GM23338 (cell line): Measurements from ENCODE around the gene ZGPAT. TPM values are rescaled to one million over a fixed set of nuclear protein-coding genes. Genes with fewer than 3 reads are reported as not detected.

Experiments
- ATAC-seq: fragments of 200-7000 bp; cut with Tn5 transposase; 3 replicates; pipeline ENCODE4 v1.9.1; 2020
- DNase-seq: peaks from one replicate; pipeline ENCODE4 v3.0.0-alpha.2; 2015; ENCODE audit warnings: low spot score
- H2AFZ ChIP-seq: fragments of 200-600 bp; sonication (generic); 2 replicates; pipeline ENCODE4 v1.8.0; 2016; ENCODE audit warnings: antibody characterized with exemption, mild to moderate bottlenecking, moderate library complexity
- H3F3A ChIP-seq: fragments of 200-600 bp; sonication (generic); replicated peaks from 2 replicates; pipeline ENCODE4 v1.8.0; 2017; ENCODE audit warnings: antibody characterized with exemption, mixed run types, low read depth
- H3K27ac ChIP-seq: fragments of 200-600 bp; sonication (generic); 2 replicates; pipeline ENCODE4 v1.6.1; 2016; ENCODE audit warnings: low read depth
- H3K27me3 ChIP-seq: fragments of 200-600 bp; sonication (generic); 2 replicates; pipeline ENCODE4 v1.8.0; 2016; ENCODE audit warnings: mild to moderate bottlenecking, mixed run types, moderate library complexity; ENCODE audit not compliant: insufficient read depth
- H3K36me3 ChIP-seq: fragments of 200-600 bp; sonication (generic); 2 replicates; pipeline ENCODE4 v1.8.0; 2016; ENCODE audit warnings: mild to moderate bottlenecking; ENCODE audit not compliant: insufficient read depth
- H3K4me1 ChIP-seq: fragments of 200-600 bp; sonication (generic); 2 replicates; pipeline ENCODE4 v1.8.0; 2016; ENCODE audit warnings: mild to moderate bottlenecking, moderate library complexity; ENCODE audit not compliant: insufficient read depth
- H3K4me2 ChIP-seq: fragments of 200-600 bp; sonication (generic); 2 replicates; pipeline ENCODE4 v1.7.1; 2017; ENCODE audit warnings: mixed run types
- H3K4me3 ChIP-seq: fragments of 200-600 bp; sonication (generic); 2 replicates; pipeline ENCODE4 v1.6.1; 2016; ENCODE audit warnings: mixed run types
- H3K79me2 ChIP-seq: fragments of 200-600 bp; sonication (generic); replicated peaks from 2 replicates; pipeline ENCODE4 v1.8.0; 2017; ENCODE audit warnings: mild to moderate bottlenecking; ENCODE audit not compliant: insufficient read depth
- H3K9me2 ChIP-seq: fragments of 200-600 bp; sonication (generic); 2 replicates; pipeline ENCODE4 v1.8.0; 2017; ENCODE audit not compliant: insufficient read depth
- H4K20me1 ChIP-seq: fragments of 200-600 bp; sonication (generic); replicated peaks from 2 replicates; pipeline ENCODE4 v1.8.0; 2017; ENCODE audit warnings: mild to moderate bottlenecking; ENCODE audit not compliant: insufficient read depth
- H3K27ac Mint-ChIP-seq: 2 replicates; pipeline ENCODE4 v1.8.0; 2020; ENCODE audit warnings: inconsistent platforms, mild to moderate bottlenecking, moderate library complexity, mixed read lengths
- H3K27me3 Mint-ChIP-seq: 3 replicates; pipeline ENCODE4 v1.8.0; 2022; ENCODE audit warnings: low read depth, mild to moderate bottlenecking, moderate library complexity, mixed read lengths, inconsistent platforms; ENCODE audit not compliant: insufficient read depth, poor library complexity
- H3K36me3 Mint-ChIP-seq: 3 replicates; pipeline ENCODE4 v1.8.0; 2021; ENCODE audit warnings: low read depth, mild to moderate bottlenecking, inconsistent platforms, moderate library complexity, mixed read lengths
- H3K4me1 Mint-ChIP-seq: 3 replicates; pipeline ENCODE4 v1.8.0; 2020; ENCODE audit warnings: mild to moderate bottlenecking, inconsistent platforms, mixed read lengths
- H3K4me3 Mint-ChIP-seq: 3 replicates; pipeline ENCODE4 v1.8.0; 2021; ENCODE audit warnings: moderate library complexity, mild to moderate bottlenecking, inconsistent platforms, mixed read lengths
- H3K9me3 Mint-ChIP-seq: 3 replicates; pipeline ENCODE4 v1.8.0; 2020; ENCODE audit warnings: moderate library complexity, mild to moderate bottlenecking, inconsistent platforms, mixed read lengths
- CREB1 ChIP-seq: fragments of 250-450 bp; sonication (Bioruptor Pico); IDR thresholded peaks from 2 replicates; pipeline ENCODE4 v1.5.0; 2020; ENCODE audit warnings: low read depth, mild to moderate bottlenecking, moderate library complexity
- CTCF ChIP-seq, 2 experiments: fragments of 200-600 bp in 1 of 2; sonication (generic) in 1 of 2; conservative IDR thresholded peaks; 2 replicates each; pipeline versions ENCODE4 v1.5.1 to v1.6.1; 2016 to 2017; ENCODE audit warnings: antibody characterized with exemption in 2 of 2, low read depth in 2 of 2, mild to moderate bottlenecking in 2 of 2, moderate library complexity in 1 of 2
- EZH2 ChIP-seq: fragments of 200-600 bp; sonication (generic); IDR thresholded peaks from one replicate; pipeline ENCODE4 v1.8.0; 2017; ENCODE audit warnings: antibody characterized with exemption, mild to moderate bottlenecking, low read depth; ENCODE audit not compliant: unreplicated experiment
- EZH2phosphoT487 ChIP-seq: fragments of 200-600 bp; sonication (generic); IDR thresholded peaks from one replicate; pipeline ENCODE4 v1.8.1; 2018; ENCODE audit warnings: antibody characterized with exemption; ENCODE audit not compliant: unreplicated experiment
- JUNB ChIP-seq: IDR thresholded peaks from one replicate; pipeline ENCODE4 v1.6.1; 2016; ENCODE audit warnings: antibody characterized with exemption; ENCODE audit not compliant: unreplicated experiment
- NANOG ChIP-seq: IDR thresholded peaks from 2 replicates; pipeline ENCODE4 v1.6.1; 2016; ENCODE audit warnings: antibody characterized with exemption, borderline replicate concordance
- POLR2AphosphoS5 ChIP-seq: IDR thresholded peaks from 2 replicates; pipeline ENCODE4 v1.6.1; 2016; ENCODE audit warnings: antibody characterized with exemption, low read depth
- STAT1 ChIP-seq: IDR thresholded peaks from one replicate; pipeline ENCODE4 v1.6.1; 2016; ENCODE audit warnings: antibody characterized with exemption; ENCODE audit not compliant: unreplicated experiment
- ZNF114 ChIP-seq: fragments of 250-450 bp; sonication (Bioruptor Pico); IDR thresholded peaks from 2 replicates; pipeline ENCODE4 v1.5.0; 2020; ENCODE audit warnings: mild to moderate bottlenecking, moderate library complexity
- ZNF331 ChIP-seq: fragments of 250-450 bp; sonication (Bioruptor Pico); IDR thresholded peaks from 2 replicates; pipeline ENCODE4 v1.5.0; 2020; ENCODE audit warnings: low read depth, mild to moderate bottlenecking, moderate library complexity
- polyA plus RNA-seq: library from polyadenylated mRNA; unstranded; fragments of >200 nt; fragmentation: Nextera tagmentation; extraction: Ambion mirVana; gene quantifications from 2 replicates; pipeline ENCODE4 v1.2.1, GENCODE V29; 2016
- total RNA-seq: library from RNA; depleted of rRNA; stranded (reverse); fragments of >200 nt; shearing (Covaris generic); gene quantifications from 2 replicates; pipeline ENCODE4 v1.2.3, GENCODE V29; 2014
- TF ChIP-seq, protein P1 (sequence below): fragments of 250-450 bp; sonication (Bioruptor Pico); IDR thresholded peaks from 2 replicates; pipeline ENCODE4 v1.5.0; 2020; ENCODE audit warnings: mild to moderate bottlenecking, moderate library complexity
- TF ChIP-seq, protein P2 (sequence below): IDR thresholded peaks from 2 replicates; pipeline ENCODE4 v1.6.1; 2016; ENCODE audit warnings: antibody characterized with exemption
- TF ChIP-seq, protein P3 (sequence below): IDR thresholded peaks from one replicate; pipeline ENCODE4 v1.6.1; 2018; ENCODE audit warnings: antibody characterized with exemption; ENCODE audit not compliant: unreplicated experiment

The ZGPAT gene
- total and polyA plus RNA-seq, 2 experiments from 2014 or later = 25.0 to 39.2 TPM

DNA sequence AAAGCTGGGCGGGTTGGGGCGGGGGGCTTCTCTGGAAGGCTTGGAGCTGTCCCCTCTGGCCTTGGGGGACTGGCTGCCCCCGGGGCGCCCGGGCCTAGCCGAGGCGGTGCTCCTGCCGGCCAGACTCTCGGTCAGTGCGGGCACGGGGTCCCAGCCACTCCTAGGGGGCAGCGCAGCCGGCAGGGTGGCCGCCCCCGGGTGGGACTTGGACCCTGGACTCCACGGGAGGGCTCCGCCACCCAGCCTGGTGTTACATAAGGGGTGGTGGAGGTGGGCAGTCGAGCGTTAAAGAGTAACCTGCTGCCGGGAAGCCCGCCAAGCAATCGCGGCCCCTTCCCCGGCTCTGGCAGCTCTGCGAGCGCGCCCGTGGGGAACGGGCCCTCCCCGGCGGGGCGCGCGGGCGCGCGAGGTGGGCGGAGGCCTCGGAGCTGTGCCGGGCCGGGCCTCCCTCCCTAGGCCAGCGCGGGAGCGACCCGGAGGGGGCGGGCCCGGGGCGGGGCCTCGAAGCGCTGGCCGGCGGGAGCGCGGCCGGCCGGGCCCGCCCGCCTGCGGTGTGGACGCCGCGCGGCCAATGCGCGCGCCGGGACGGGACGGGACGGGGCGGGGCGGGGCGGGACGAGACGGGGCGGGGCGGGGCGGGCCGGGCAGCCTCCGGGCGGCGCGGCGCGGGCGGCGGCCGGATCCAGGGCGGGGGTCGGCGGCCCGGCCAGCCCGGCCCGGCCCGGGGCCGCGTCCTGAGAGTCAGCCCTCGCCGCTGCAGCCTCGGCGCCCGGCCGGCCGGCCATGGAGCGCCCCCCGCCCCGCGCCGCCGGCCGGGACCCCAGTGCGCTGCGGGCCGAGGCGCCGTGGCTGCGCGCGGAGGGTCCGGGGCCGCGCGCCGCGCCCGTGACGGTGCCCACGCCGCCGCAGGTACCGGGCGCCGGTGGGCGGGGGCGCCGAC lies 31.6 kb downstream of the ZGPAT start, which contains the start of gene SLC2A4RG:
Gene SLC2A4RG, plus strand, starts transcription at position 647 of the 940 bp plus-strand sequence. Its CDS starts 137 bp downstream, at position 784.
- Histone ChIP-seq H3K4me3 (peak within 1 kb of the TSS; percentile 71), H3K27me3 (peaks cover 6% of the 10 kb centered on the region), H3F3A (peaks cover 12% of the 10 kb centered on the region; the same call in 1 of the 2 replicates), H4K20me1 (no peaks in the 10 kb centered on the region), H3K4me1 (peaks cover 7% of the 10 kb centered on the region; the same call in 1 of the 2 replicates), H3K27ac (peak within 1 kb of the TSS; percentile 50; the same call in 1 of the 2 replicates), H3K79me2 (no peaks in the 10 kb centered on the region), H3K9me2 (no peaks in the 10 kb centered on the region), H2AFZ (no peak within 1 kb of the TSS; the same call in 1 of the 2 replicates), H3K4me2 (peak within 1 kb of the TSS; percentile 91), H3K36me3 (no peaks in the 10 kb centered on the region)
- DNase-seq (peak; percentile 79), ATAC-seq (peak; percentile 16)
- peaks cover 8% of the 10 kb centered on the region for H3K36me3 Mint-ChIP-seq
- peak within 1 kb of the TSS; percentile 68; the same call in 2 of the 3 replicates for H3K4me3 Mint-ChIP-seq
- H3K4me1 Mint-ChIP-seq = no peaks in the 10 kb centered on the region
- H3K9me3 Mint-ChIP-seq = no peaks in the 10 kb centered on the region
- H3K27me3 Mint-ChIP-seq = peaks cover 12% of the 10 kb centered on the region
- no peak for TF ChIP-seq STAT1
- TF ChIP-seq EZH2 = no peak
- TF ChIP-seq, protein P1, sequence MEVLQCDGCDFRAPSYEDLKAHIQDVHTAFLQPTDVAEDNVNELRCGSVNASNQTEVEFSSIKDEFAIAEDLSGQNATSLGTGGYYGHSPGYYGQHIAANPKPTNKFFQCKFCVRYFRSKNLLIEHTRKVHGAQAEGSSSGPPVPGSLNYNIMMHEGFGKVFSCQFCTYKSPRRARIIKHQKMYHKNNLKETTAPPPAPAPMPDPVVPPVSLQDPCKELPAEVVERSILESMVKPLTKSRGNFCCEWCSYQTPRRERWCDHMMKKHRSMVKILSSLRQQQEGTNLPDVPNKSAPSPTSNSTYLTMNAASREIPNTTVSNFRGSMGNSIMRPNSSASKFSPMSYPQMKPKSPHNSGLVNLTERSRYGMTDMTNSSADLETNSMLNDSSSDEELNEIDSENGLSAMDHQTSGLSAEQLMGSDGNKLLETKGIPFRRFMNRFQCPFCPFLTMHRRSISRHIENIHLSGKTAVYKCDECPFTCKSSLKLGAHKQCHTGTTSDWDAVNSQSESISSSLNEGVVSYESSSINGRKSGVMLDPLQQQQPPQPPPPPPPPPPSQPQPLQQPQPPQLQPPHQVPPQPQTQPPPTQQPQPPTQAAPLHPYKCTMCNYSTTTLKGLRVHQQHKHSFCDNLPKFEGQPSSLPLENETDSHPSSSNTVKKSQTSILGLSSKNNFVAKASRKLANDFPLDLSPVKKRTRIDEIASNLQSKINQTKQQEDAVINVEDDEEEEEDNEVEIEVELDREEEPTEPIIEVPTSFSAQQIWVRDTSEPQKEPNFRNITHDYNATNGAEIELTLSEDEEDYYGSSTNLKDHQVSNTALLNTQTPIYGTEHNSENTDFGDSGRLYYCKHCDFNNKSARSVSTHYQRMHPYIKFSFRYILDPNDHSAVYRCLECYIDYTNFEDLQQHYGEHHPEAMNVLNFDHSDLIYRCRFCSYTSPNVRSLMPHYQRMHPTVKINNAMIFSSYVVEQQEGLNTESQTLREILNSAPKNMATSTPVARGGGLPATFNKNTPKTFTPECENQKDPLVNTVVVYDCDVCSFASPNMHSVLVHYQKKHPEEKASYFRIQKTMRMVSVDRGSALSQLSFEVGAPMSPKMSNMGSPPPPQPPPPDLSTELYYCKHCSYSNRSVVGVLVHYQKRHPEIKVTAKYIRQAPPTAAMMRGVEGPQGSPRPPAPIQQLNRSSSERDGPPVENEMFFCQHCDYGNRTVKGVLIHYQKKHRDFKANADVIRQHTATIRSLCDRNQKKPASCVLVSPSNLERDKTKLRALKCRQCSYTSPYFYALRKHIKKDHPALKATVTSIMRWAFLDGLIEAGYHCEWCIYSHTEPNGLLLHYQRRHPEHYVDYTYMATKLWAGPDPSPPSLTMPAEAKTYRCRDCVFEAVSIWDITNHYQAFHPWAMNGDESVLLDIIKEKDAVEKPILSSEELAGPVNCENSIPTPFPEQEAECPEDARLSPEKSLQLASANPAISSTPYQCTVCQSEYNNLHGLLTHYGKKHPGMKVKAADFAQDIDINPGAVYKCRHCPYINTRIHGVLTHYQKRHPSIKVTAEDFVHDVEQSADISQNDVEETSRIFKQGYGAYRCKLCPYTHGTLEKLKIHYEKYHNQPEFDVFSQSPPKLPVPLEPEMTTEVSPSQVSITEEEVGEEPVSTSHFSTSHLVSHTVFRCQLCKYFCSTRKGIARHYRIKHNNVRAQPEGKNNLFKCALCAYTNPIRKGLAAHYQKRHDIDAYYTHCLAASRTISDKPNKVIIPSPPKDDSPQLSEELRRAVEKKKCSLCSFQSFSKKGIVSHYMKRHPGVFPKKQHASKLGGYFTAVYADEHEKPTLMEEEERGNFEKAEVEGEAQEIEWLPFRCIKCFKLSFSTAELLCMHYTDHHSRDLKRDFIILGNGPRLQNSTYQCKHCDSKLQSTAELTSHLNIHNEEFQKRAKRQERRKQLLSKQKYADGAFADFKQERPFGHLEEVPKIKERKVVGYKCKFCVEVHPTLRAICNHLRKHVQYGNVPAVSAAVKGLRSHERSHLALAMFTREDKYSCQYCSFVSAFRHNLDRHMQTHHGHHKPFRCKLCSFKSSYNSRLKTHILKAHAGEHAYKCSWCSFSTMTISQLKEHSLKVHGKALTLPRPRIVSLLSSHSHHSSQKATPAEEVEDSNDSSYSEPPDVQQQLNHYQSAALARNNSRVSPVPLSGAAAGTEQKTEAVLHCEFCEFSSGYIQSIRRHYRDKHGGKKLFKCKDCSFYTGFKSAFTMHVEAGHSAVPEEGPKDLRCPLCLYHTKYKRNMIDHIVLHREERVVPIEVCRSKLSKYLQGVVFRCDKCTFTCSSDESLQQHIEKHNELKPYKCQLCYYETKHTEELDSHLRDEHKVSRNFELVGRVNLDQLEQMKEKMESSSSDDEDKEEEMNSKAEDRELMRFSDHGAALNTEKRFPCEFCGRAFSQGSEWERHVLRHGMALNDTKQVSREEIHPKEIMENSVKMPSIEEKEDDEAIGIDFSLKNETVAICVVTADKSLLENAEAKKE (CRISPR knock-in tag) = no peak
- TF ChIP-seq CREB1 (CRISPR knock-in tag) = no peak
- no peak for TF ChIP-seq NANOG
- TF ChIP-seq, protein P2, sequence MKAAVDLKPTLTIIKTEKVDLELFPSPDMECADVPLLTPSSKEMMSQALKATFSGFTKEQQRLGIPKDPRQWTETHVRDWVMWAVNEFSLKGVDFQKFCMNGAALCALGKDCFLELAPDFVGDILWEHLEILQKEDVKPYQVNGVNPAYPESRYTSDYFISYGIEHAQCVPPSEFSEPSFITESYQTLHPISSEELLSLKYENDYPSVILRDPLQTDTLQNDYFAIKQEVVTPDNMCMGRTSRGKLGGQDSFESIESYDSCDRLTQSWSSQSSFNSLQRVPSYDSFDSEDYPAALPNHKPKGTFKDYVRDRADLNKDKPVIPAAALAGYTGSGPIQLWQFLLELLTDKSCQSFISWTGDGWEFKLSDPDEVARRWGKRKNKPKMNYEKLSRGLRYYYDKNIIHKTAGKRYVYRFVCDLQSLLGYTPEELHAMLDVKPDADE = no peak
- TF ChIP-seq ZNF114 (CRISPR knock-in tag) = no peak
- TF ChIP-seq ZNF331 (CRISPR knock-in tag) = no peak
- no peak for TF ChIP-seq JUNB
- no peak for TF ChIP-seq CTCF (conservative IDR thresholded peaks at IDR 0.05; ENCODE audit: low read depth in 2 of 2)
- no peak for TF ChIP-seq EZH2phosphoT487
- TF ChIP-seq, protein P3, sequence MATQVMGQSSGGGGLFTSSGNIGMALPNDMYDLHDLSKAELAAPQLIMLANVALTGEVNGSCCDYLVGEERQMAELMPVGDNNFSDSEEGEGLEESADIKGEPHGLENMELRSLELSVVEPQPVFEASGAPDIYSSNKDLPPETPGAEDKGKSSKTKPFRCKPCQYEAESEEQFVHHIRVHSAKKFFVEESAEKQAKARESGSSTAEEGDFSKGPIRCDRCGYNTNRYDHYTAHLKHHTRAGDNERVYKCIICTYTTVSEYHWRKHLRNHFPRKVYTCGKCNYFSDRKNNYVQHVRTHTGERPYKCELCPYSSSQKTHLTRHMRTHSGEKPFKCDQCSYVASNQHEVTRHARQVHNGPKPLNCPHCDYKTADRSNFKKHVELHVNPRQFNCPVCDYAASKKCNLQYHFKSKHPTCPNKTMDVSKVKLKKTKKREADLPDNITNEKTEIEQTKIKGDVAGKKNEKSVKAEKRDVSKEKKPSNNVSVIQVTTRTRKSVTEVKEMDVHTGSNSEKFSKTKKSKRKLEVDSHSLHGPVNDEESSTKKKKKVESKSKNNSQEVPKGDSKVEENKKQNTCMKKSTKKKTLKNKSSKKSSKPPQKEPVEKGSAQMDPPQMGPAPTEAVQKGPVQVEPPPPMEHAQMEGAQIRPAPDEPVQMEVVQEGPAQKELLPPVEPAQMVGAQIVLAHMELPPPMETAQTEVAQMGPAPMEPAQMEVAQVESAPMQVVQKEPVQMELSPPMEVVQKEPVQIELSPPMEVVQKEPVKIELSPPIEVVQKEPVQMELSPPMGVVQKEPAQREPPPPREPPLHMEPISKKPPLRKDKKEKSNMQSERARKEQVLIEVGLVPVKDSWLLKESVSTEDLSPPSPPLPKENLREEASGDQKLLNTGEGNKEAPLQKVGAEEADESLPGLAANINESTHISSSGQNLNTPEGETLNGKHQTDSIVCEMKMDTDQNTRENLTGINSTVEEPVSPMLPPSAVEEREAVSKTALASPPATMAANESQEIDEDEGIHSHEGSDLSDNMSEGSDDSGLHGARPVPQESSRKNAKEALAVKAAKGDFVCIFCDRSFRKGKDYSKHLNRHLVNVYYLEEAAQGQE = no peak
- no peak for TF ChIP-seq POLR2AphosphoS5
- H3K27ac Mint-ChIP-seq = no peak within 1 kb of the TSS
